BJ (cell line): ENCODE measurements around the gene CSNK1D. TPM values are rescaled to one million over a fixed set of nuclear protein-coding genes. Genes with fewer than 3 reads are reported as not detected.

ENCODE experiments used
- CTCF ChIA-PET: fragments of 350-600 bp; formaldehyde crosslinking; extraction: SDS; loops from one replicate; lab custom pipeline; 2021; ENCODE audit warnings: antibody characterized with exemption, inconsistent platforms; lab: Yijun Ruan, JAX
- POLR2A ChIA-PET: fragments of 300-600 bp; sonication (Branson Sonifier 250); formaldehyde crosslinking; extraction: SDS; loops from one replicate; lab custom pipeline; 2021; ENCODE audit warnings: antibody characterized with exemption; lab: Charles Lee
- DNase-seq: peaks from one replicate; pipeline ENCODE4 v3.0.0-alpha.2; 2011; ENCODE audit warnings: low read depth
- H3K27me3 ChIP-seq: 2 replicates; pipeline ENCODE4 v1.6.0; 2011; ENCODE audit warnings: low read length; ENCODE audit not compliant: control insufficient read depth, insufficient read depth
- H3K36me3 ChIP-seq: 2 replicates; pipeline ENCODE4 v1.5.1; 2011; ENCODE audit warnings: low read length; ENCODE audit not compliant: control insufficient read depth, insufficient read depth
- H3K4me3 ChIP-seq: 2 replicates; pipeline ENCODE4 v1.5.1; 2011; ENCODE audit warnings: low read depth, mild to moderate bottlenecking, control low read depth, low read length
- CTCF ChIP-seq: IDR thresholded peaks from 2 replicates; pipeline ENCODE4 v1.5.1; 2011; ENCODE audit warnings: low read depth, mild to moderate bottlenecking, control low read depth, inconsistent platforms, low read length, moderate library complexity; ENCODE audit not compliant: insufficient read depth
- polyA plus RNA-seq: library from polyadenylated mRNA; depleted of rRNA; stranded (reverse); fragments of >200 nt; gene quantifications from 2 replicates; pipeline ENCODE4 v1.2.3, GENCODE V29; 2011

Gene CSNK1D
- polyA plus RNA-seq, 1 experiment: 118 TPM

GRCh38 chr17:82242698-82242976 is 30.9 kb downstream of the CSNK1D start:
- no peak overlapping the region for H3K4me3 ChIP-seq
- TF ChIP-seq CTCF: no peak
- ChIA-PET POLR2A (interaction anchor here (0.5 to 0.6 kb wide), 2 partner anchors 12 to 519 kb away, joined by 3 to 6 read pairs; no protein-coding TSS in a partner anchor), CTCF (interaction anchor here (0.6 to 7.5 kb wide), 6 partner anchors 8 to 212 kb away, joined by 3 to 52 read pairs (median 8); partner anchors contain the start of gene CCDC57)
- no peaks in the 10 kb centered on the region for H3K27me3 ChIP-seq
- DNase-seq: no peak
- H3K36me3 ChIP-seq: peaks cover 56% of the 10 kb centered on the region

- H3K36me3 ChIP-seq: peaks cover 61% of the 10 kb centered on the region
- H3K27me3 ChIP-seq: no peaks in the 10 kb centered on the region
- POLR2A ChIA-PET: interaction anchor here (0.6 kb wide), 1 partner anchor 12 kb away, joined by 3 read pairs; no protein-coding TSS in a partner anchor
- no peak overlapping the region for H3K4me3 ChIP-seq
- CTCF ChIA-PET: interaction anchor here (0.6 to 7.5 kb wide), 5 partner anchors 12 to 212 kb away, joined by 5 to 52 read pairs (median 11); partner anchors contain the start of gene CCDC57
- DNase-seq: no peak
- no peak for TF ChIP-seq CTCF
Measured at GRCh38 chr17:82241926-82242697, 31.4 kb downstream of the CSNK1D start.

- DNase-seq: no peak
- CTCF ChIA-PET: interaction anchor here (0.8 to 7.5 kb wide), 6 partner anchors 11 to 211 kb away, joined by 3 to 52 read pairs (median 8); partner anchors contain the start of genes CCDC57 and DCXR
- TF ChIP-seq CTCF: no peak
Measured at GRCh38 chr17:82241183-82241925, 32.1 kb downstream of the CSNK1D start.

GRCh38 chr17:82240506-82241182 is 32.9 kb downstream of the CSNK1D start:
- Histone ChIP-seq H3K4me3 (no peak overlapping the region), H3K36me3 (peaks cover 67% of the 10 kb centered on the region), H3K27me3 (no peaks in the 10 kb centered on the region)
- DNase-seq: no peak
- ChIA-PET CTCF (interaction anchor here (0.8 to 7.5 kb wide), 4 partner anchors 28 to 203 kb away, joined by 3 to 52 read pairs (median 9); partner anchors contain the start of genes CCDC57 and DCXR), POLR2A (no interaction called here)
- TF ChIP-seq CTCF: no peak

More at GRCh38 chr17:82241183-82241925, 32.1 kb downstream of the CSNK1D start:
- H3K27me3 ChIP-seq: no peaks in the 10 kb centered on the region
- POLR2A ChIA-PET: no interaction called here
- H3K36me3 ChIP-seq: peaks cover 67% of the 10 kb centered on the region
- no peak overlapping the region for H3K4me3 ChIP-seq
